Erythroblast (primary cell): Measurements from ENCODE around the gene TCF4.

Source experiments
- GATA1 ChIP-seq: IDR thresholded peaks from 2 replicates; pipeline ENCODE4 v1.6.1; 2011; ENCODE audit warnings: low read depth, mild to moderate bottlenecking, control low read depth, low read length, moderate library complexity
- POLR2A ChIP-seq: IDR thresholded peaks from 2 replicates; pipeline ENCODE4 v1.6.1; 2011; ENCODE audit warnings: mild to moderate bottlenecking, low read length

- TF ChIP-seq POLR2A (no peak), GATA1 (no peak)
Measured at GRCh38 chr18:55226044-55226443, 361.9 kb downstream of the TCF4 start.
